ENCODE data around the gene BCR. TPM values are rescaled to one million over a fixed set of nuclear protein-coding genes. Genes with fewer than 3 reads are reported as not detected.

BCR gene
- total and polyA plus RNA-seq, 2 of the 8 experiments (the other 6 are each of a cell fraction or from before 2014, with no cell fraction given), result 66.7 to 130 TPM

DNA sequence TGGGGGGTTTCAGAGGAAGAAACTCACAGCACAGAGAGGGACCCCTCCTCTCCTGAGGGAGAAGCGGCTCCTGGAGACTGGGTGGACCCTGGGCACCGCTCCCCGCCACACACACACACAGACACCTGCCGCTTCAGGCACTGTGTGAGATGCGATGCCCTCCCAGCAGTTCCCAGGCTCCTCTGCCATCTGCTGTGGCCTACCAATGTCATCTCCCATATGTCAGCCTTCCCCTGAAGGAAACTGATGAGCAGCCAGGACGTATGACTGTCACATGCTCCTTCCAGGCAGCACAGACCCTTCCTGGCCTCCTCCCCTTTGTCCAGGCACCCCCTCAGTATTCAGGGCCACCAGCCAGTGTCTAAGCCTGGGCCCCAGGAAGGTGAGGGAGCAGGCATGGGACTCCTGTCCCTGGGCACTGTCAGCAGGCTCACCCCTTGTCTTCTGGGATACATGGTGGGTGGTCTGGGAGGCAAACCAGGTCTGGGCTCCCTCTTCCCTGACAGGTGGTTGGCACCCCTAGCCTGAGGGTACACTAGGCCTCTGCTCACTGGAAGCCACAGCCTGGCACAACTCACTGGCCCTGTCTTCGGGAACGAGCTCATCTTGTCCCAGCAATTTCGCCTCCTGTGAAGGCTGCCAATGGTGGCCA is 11.8 kb upstream of the BCR start:
- Histone ChIP-seq H3K23me2 (ENCODE audit: low read depth, low read length) (no peaks in the 10 kb centered on the region), H2BK120ac (replicated peaks; ENCODE audit: low read depth, low read length) (no peak overlapping the region), H3K9ac (replicated peaks in 1 of 4; ENCODE audit: extremely low read depth in 1 of 4, low read depth in 3 of 4, low read length in 3 of 4) (no peak overlapping the region), H3K4ac (replicated peaks; ENCODE audit: insufficient read length, low read depth, low read length) (no peak overlapping the region), H3K14ac (ENCODE audit: insufficient read length) (no peak overlapping the region), H3K27ac (ENCODE audit: low read depth, low read length) (no peak overlapping the region), H3K79me1 (ENCODE audit: low read depth, low read length) (no peaks in the 10 kb centered on the region), H2AK5ac (ENCODE audit: low read depth, low read length) (no peak overlapping the region), H4K8ac (ENCODE audit: extremely low read depth, insufficient read depth, low read length) (no peak overlapping the region), H3K56ac (replicated peaks; ENCODE audit: insufficient read length, low read depth, low read length) (no peak overlapping the region), H3K4me1 (replicated peaks in 1 of 4; ENCODE audit: control insufficient read depth in 3 of 4, insufficient read depth in 4 of 4, low read length in 3 of 4) (peaks cover 0 to 8% (median 7%) of the 10 kb centered on the region in 4 experiments; a peak in 5 of 7 replicates), H4K5ac (ENCODE audit: insufficient read length, low read depth, low read length) (no peak overlapping the region), H2BK5ac (ENCODE audit: low read depth, low read length) (no peak overlapping the region), H3K79me2 (ENCODE audit: control insufficient read depth in 1 of 2, insufficient read depth in 2 of 2, low read length in 2 of 2) (no peaks in the 10 kb centered on the region), H3K4me3 (ENCODE audit: extremely low read depth in 1 of 4, insufficient read depth in 2 of 4, low read depth in 3 of 4, low read length in 4 of 4) (no peak overlapping the region), H2BK15ac (ENCODE audit: low read length) (no peak overlapping the region), H2BK20ac (ENCODE audit: low read length) (no peak overlapping the region), H4K91ac (replicated peaks; ENCODE audit: insufficient read length, low read length) (no peak overlapping the region), H3K9me3 (ENCODE audit: insufficient read depth in 2 of 2, low read depth in 1 of 2, low read length in 1 of 2) (no peaks in the 10 kb centered on the region), H3K36me3 (ENCODE audit: control insufficient read depth in 2 of 4, insufficient read depth in 4 of 4, low read length in 3 of 4) (no peaks in the 10 kb centered on the region), H3K4me2 (ENCODE audit: insufficient read depth in 1 of 2, low read depth in 2 of 2, low read length in 2 of 2) (no peak overlapping the region), H2BK12ac (ENCODE audit: low read depth, low read length) (no peak overlapping the region), H3K23ac (ENCODE audit: insufficient read length) (no peak overlapping the region), H3K27me3 (replicated peaks in 1 of 4; ENCODE audit: control insufficient read depth in 3 of 4, extremely low read depth in 1 of 4, insufficient read depth in 3 of 4, low read length in 3 of 4) (no peaks in the 10 kb centered on the region), H2AFZ (ENCODE audit: low read length) (no peak overlapping the region), H4K20me1 (replicated peaks in 1 of 2; ENCODE audit: control insufficient read depth in 1 of 2, insufficient read depth in 2 of 2, low read length in 2 of 2) (peaks cover 0 to 1% of the 10 kb centered on the region in 2 experiments), H3K18ac (ENCODE audit: extremely low read depth, low read length) (0 out of 2 replicates have a peak overlapping the region, but pooled peaks have one; percentile 2)
- CTCF ChIA-PET (ENCODE audit: partially characterized antibody), result interaction anchor here (0.9 to 16.5 kb wide), 6 partner anchors 9 to 120 kb away, joined by 3 to 249 read pairs (median 4); no protein-coding TSS in a partner anchor
- FAIRE-seq (no peak), DNase-seq (ENCODE audit: low read depth in 1 of 2, low spot score in 2 of 2) (no peak)
- POLR2A ChIA-PET (ENCODE audit: partially characterized antibody), result no interaction called here
- 87% methylated on average over 9 of the region's 9 CpGs; no CpG with 5 or more reads in 1 of the 2 experiments for WGBS, 2 experiments (ENCODE audit: extremely low coverage in 1 of 2, insufficient coverage in 1 of 2, insufficient read length in 1 of 2, insufficient replicate concordance in 2 of 2, low coverage in 1 of 2, low lambda C conversion rate in 2 of 2, missing lambda C conversion rate in 1 of 2)
- TF ChIP-seq JUN (IDR thresholded peaks at IDR 0.05; ENCODE audit: low read depth, low read length) (no peak), TBP (IDR thresholded peaks at IDR 0.05; ENCODE audit: low read depth, low read length) (no peak)

All from H1 (cell line).